ENCODE results near the gene ZNF593. TPM values are rescaled to one million over a fixed set of nuclear protein-coding genes. Genes with fewer than 3 reads are reported as not detected.
A peak's percentile ranks its signal among the peaks of the same experiment; 100 is the strongest.

ZNF593 gene
- total RNA-seq, 2 donors from 2014 or later = 44.5 to 50.7 TPM

DNA sequence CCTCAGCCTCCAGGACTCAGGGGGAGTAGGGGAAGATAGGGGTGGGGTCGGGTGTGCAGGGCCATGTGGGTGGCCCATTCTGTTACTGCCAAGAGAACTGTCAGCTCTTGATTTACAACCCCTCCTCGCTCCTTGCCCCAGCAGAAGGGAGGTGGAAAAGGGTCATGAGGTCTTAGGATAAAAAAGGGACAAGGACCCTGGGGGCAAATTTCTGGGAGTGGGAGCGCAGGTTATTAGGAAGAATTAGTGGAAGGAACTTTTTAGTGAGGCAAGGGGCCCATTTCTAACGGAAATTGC is 10.0 kb upstream of the ZNF593 start:
- 69% methylated on average over 4 of the region's 4 CpGs for WGBS
- no peak overlapping the region for H3K27ac ChIP-seq
- peaks cover 4% of the 10 kb centered on the region for H3K4me1 ChIP-seq (replicated peaks)
- no peak for DNase-seq (ENCODE audit: low spot score)
- H3K36me3 ChIP-seq = no peaks in the 10 kb centered on the region
- H3K9me3 ChIP-seq = no peaks in the 10 kb centered on the region
- H3K27me3 ChIP-seq (replicated peaks; ENCODE audit: insufficient read depth) = peaks cover 4% of the 10 kb centered on the region
- TF ChIP-seq POLR2AphosphoS5 (IDR thresholded peaks at IDR 0.05) (no peak), POLR2A (IDR thresholded peaks at IDR 0.05) (no peak), CTCF (IDR thresholded peaks at IDR 0.05) (no peak)
- no peak overlapping the region for H3K4me3 ChIP-seq
- intact Hi-C loops (cut with DNase I) = loop anchor here (5.0 kb wide), 1 partner anchor 57 kb away; no protein-coding TSS in a partner anchor

- DNase-seq (ENCODE audit: low spot score) = no peak
- Histone ChIP-seq H3K36me3 (no peaks in the 10 kb centered on the region), H3K9me3 (no peaks in the 10 kb centered on the region), H3K27me3 (replicated peaks; ENCODE audit: insufficient read depth) (no peaks in the 10 kb centered on the region), H3K27ac (no peak overlapping the region), H3K4me3 (peak overlapping the region; percentile 24 to 45), H3K4me1 (replicated peaks) (peaks cover 4% of the 10 kb centered on the region)
- intact Hi-C loops (cut with DNase I) = loop anchor here (5.0 kb wide), 1 partner anchor 58 kb away; no protein-coding TSS in a partner anchor
- no peak for TF ChIP-seq CTCF (IDR thresholded peaks at IDR 0.05)
- TF ChIP-seq POLR2A (IDR thresholded peaks at IDR 0.05) = no peak
- no peak for TF ChIP-seq POLR2AphosphoS5 (IDR thresholded peaks at IDR 0.05)
- WGBS = 52% methylated on average over 17 of the region's 18 CpGs
Observed at GRCh38 chr1:26160527-26161414, 8.9 kb upstream of the ZNF593 start.

- intact Hi-C loops (cut with DNase I) = loop anchor here (5.0 kb wide), 1 partner anchor 59 kb away; no protein-coding TSS in a partner anchor
- H3K27me3 ChIP-seq (replicated peaks; ENCODE audit: insufficient read depth) = no peaks in the 10 kb centered on the region
- peaks cover 4% of the 10 kb centered on the region for H3K4me1 ChIP-seq (replicated peaks)
- DNase-seq (ENCODE audit: low spot score) = no peak
- H3K4me3 ChIP-seq = peak overlapping the region; percentile 24 to 45
- no peaks in the 10 kb centered on the region for H3K9me3 ChIP-seq
- WGBS = 2% methylated on average over 82 of the region's 98 CpGs
- H3K27ac ChIP-seq = no peak overlapping the region
- TF ChIP-seq POLR2AphosphoS5 (IDR thresholded peaks at IDR 0.05) (no peak), POLR2A (IDR thresholded peaks at IDR 0.05) (no peak), CTCF (IDR thresholded peaks at IDR 0.05) (peak in 1 of 4 experiments; percentile 49)
- no peaks in the 10 kb centered on the region for H3K36me3 ChIP-seq
Observed at GRCh38 chr1:26161415-26162219, 8.1 kb upstream of the ZNF593 start.

- no peak for DNase-seq (ENCODE audit: low spot score)
- Histone ChIP-seq H3K4me3 (peak overlapping the region; percentile 24 to 45), H3K27me3 (replicated peaks; ENCODE audit: insufficient read depth) (no peaks in the 10 kb centered on the region), H3K9me3 (no peaks in the 10 kb centered on the region), H3K27ac (no peak overlapping the region), H3K4me1 (replicated peaks) (peaks cover 4% of the 10 kb centered on the region), H3K36me3 (no peaks in the 10 kb centered on the region)
- no peak for TF ChIP-seq CTCF (IDR thresholded peaks at IDR 0.05)
- TF ChIP-seq POLR2A (IDR thresholded peaks at IDR 0.05) = no peak
- TF ChIP-seq POLR2AphosphoS5 (IDR thresholded peaks at IDR 0.05) = no peak
- intact Hi-C loops (cut with DNase I) = loop anchor here (5.0 kb wide), 1 partner anchor 60 kb away; no protein-coding TSS in a partner anchor
- 36% methylated on average over 21 of the region's 21 CpGs for WGBS
Observed at GRCh38 chr1:26162220-26162709, 7.4 kb upstream of the ZNF593 start.
